CD8-positive, alpha-beta memory T cell (primary cell): ENCODE data around the gene ZFHX2. TPM values are rescaled to one million over a fixed set of nuclear protein-coding genes. Genes with fewer than 3 reads are reported as not detected.

Experiments used
- CTCF ChIA-PET: fragments of 350-600 bp; sonication (Branson Sonifier 250); formaldehyde crosslinking; loops from one replicate; lab custom pipeline; 2021; ENCODE audit warnings: antibody characterized with exemption; lab: Charles Lee
- POLR2A ChIA-PET: fragments of 350-600 bp; sonication (Branson Sonifier 250); formaldehyde crosslinking; loops from one replicate; lab custom pipeline; 2021; ENCODE audit warnings: antibody characterized with exemption; lab: Charles Lee
- DNase-seq, 5 donors: peaks; one replicate each; pipeline versions ENCODE4 v3.0.0 to v3.0.0-alpha.2; 2020 to 2022; ENCODE audit warnings: mixed read lengths in 1 of 5
- H3K27ac ChIP-seq: one replicate; pipeline ENCODE4 v1.7.0; 2013; ENCODE audit warnings: low read depth, mild to moderate bottlenecking, low read length, moderate library complexity
- H3K27me3 ChIP-seq: 2 replicates; pipeline ENCODE4 v1.7.0; 2013; ENCODE audit warnings: low read length, mild to moderate bottlenecking; ENCODE audit not compliant: insufficient read depth, poor library complexity, severe bottlenecking
- H3K36me3 ChIP-seq: 2 replicates; pipeline ENCODE4 v1.7.0; 2013; ENCODE audit warnings: mild to moderate bottlenecking, low read length, moderate library complexity; ENCODE audit not compliant: insufficient read depth
- H3K4me1 ChIP-seq: 2 replicates; pipeline ENCODE4 v1.7.0; 2013; ENCODE audit warnings: mild to moderate bottlenecking, low read length, moderate library complexity; ENCODE audit not compliant: insufficient read depth
- H3K4me3 ChIP-seq: 2 replicates; pipeline ENCODE4 v1.7.0; 2013; ENCODE audit warnings: mild to moderate bottlenecking, low read length
- H3K9me3 ChIP-seq: 2 replicates; pipeline ENCODE4 v1.7.0; 2013; ENCODE audit warnings: mild to moderate bottlenecking, low read length
- H3K27ac Mint-ChIP-seq, 8 donors: one replicate each; pipeline ENCODE4 v1.8.0; 2020 to 2021; ENCODE audit warnings: mixed read lengths in 8 of 8, mild to moderate bottlenecking in 6 of 8, inconsistent platforms in 3 of 8, moderate library complexity in 3 of 8
- H3K27me3 Mint-ChIP-seq, 2 donors: one replicate each; pipeline ENCODE4 v1.8.0; 2020 to 2021; ENCODE audit warnings: mixed read lengths in 2 of 2, mild to moderate bottlenecking in 1 of 2, moderate library complexity in 1 of 2
- H3K36me3 Mint-ChIP-seq, 3 donors: one replicate each; pipeline ENCODE4 v1.8.0; 2020 to 2021; ENCODE audit warnings: mixed read lengths in 3 of 3, inconsistent platforms in 1 of 3, mild to moderate bottlenecking in 1 of 3
- H3K4me1 Mint-ChIP-seq, 3 donors: one replicate each; pipeline ENCODE4 v1.8.0; 2020 to 2021; ENCODE audit warnings: mixed read lengths in 3 of 3, inconsistent platforms in 1 of 3, mild to moderate bottlenecking in 1 of 3
- H3K4me3 Mint-ChIP-seq, 7 donors: one replicate each; pipeline ENCODE4 v1.8.0; 2020 to 2021; ENCODE audit warnings: mixed read lengths in 7 of 7, mild to moderate bottlenecking in 6 of 7, moderate library complexity in 4 of 7, inconsistent platforms in 2 of 7
- H3K9me3 Mint-ChIP-seq, 5 donors: one replicate each; pipeline ENCODE4 v1.8.0; 2020 to 2022; ENCODE audit warnings: mixed read lengths in 5 of 5, mild to moderate bottlenecking in 3 of 5, moderate library complexity in 2 of 5, inconsistent platforms in 1 of 5
- polyA plus RNA-seq: library from polyadenylated mRNA; unstranded; fragments of 300-500 nt; fragmentation: Illumina TruSeq; gene quantifications from one replicate; pipeline ENCODE4 v1.2.3, GENCODE V29; 2021
- total RNA-seq, 2 experiments: library from RNA; stranded (reverse); gene quantifications; one replicate each; pipeline ENCODE4 v1.2.3, GENCODE V29; 2021

ZFHX2 gene
- total and polyA plus RNA-seq, 3 experiments from 2014 or later: 2.4 to 2.5 TPM; not detected in 1

DNA sequence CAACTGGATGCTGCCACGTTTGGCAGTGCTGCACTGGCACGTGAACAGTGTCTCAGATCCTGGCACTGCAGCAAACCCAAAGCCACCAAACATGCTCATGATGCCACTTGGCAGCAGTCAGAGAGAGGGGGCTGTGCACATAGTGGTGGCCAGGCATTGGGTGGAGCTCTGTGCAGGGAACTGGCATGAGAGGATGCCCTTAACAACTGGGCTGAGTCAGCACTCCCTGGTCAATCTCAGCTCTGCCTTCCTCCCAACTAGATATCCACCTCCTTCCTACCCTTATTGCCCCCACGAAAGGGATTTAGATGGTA, 37.0 kb downstream of the ZFHX2 start:
- Histone ChIP-seq H3K4me1 (peaks cover 6% of the 10 kb centered on the region), H3K27me3 (no peaks in the 10 kb centered on the region), H3K36me3 (no peaks in the 10 kb centered on the region), H3K9me3 (no peaks in the 10 kb centered on the region), H3K27ac (no peak overlapping the region), H3K4me3 (no peak overlapping the region)
- DNase-seq: no peak
- Mint-ChIP-seq H3K27ac (peak overlapping the region in 2 of 8 donors; percentile 35 to 58), H3K27me3 (peaks cover 0 to 2% of the 10 kb centered on the region in 2 donors), H3K36me3 (peaks cover 1 to 11% (median 2%) of the 10 kb centered on the region in 3 donors), H3K4me3 (no peak overlapping the region), H3K4me1 (peaks cover 3 to 11% (median 5%) of the 10 kb centered on the region in 3 donors), H3K9me3 (no peaks in the 10 kb centered on the region)
- CTCF ChIA-PET: interaction anchor here (1.7 kb wide), 1 partner anchor 15 kb away, joined by 4 read pairs; no protein-coding TSS in a partner anchor
- POLR2A ChIA-PET: interaction anchor here (0.5 kb wide), 1 partner anchor 9 kb away, joined by 4 read pairs; no protein-coding TSS in a partner anchor

DNA sequence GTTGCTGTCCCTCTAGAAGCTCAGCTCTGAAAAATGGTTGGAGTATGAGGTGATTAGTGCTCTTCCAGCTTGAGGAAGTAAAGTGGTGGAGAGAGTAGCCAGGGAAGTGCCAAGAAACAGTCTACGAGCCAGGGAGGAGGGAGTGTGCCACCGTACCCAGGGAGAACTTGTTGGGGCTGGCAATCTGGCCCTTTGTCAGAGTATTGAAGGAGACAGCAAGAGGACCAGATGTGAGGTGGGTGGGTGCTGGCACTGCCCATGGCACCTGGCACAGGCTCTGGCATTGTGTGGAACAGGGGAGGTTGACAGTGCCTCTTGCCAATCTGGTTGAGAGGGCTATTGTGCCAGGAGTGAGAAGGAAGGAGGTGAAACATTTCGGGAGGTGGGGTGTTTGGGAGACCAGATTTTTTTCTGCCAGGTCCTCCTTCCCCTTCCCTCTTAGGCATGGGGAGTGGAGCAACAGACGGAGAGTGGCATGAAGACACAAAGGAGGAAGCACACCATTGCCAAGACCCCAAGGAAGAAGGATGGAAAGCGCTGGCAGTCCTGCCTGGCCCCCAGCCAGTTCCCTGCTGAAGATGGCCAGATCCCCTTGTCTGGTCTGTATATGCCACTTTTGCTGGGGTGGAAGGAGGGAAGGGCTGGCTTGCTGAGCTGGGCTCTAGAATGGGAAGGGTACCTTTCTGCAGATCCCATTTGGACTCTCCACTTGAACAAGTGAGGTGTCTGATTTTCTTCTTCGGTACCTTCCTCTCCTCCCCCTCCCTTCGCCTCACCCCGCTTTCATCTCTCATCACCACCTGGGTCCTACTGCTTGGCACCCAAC, 37.5 kb downstream of the ZFHX2 start:
- H3K4me3 Mint-ChIP-seq: no peak overlapping the region

DNA sequence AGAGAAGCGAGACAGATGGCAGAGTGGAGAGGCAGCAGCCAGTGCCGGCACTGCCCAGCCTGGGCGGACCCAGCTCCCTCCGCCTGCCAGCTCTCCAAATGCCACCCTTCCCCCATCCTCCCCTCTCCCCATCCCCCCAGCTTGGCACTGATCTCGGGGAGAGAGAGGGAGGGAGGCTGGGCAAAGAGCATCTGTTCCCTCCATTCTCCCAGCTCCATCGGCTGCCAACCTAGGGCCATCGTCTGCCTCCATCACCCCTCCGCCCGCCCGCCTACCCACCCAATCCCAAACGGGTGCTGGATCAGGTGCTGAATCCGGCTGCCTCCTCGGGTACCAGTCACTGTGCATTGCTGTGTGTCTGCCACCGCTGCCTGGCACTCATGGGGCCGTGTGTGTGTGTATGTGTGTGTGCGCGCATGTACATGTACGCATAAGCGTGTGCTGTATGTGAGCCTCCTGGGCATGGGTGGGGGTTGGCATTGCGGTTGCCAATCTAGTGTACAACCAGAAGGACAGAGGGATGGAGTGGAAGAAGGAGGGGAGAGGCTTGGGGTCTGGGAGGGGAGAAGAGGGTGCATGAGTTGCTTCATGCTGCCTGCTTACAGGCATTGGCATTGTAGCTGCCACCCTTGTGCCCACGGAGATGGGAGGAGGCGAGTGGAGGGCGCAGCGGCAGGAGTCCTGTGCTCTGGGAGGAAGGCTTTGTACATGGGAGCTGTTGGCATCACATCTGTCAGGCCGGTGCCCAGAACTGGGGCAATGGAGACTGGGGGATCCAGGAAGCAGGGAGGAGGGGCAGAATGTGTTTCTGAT, 38.4 kb downstream of the ZFHX2 start:
- ChIA-PET CTCF (interaction anchor here (1.7 kb wide), 1 partner anchor 16 kb away, joined by 4 read pairs; no protein-coding TSS in a partner anchor), POLR2A (no interaction called here)
- H3K9me3 Mint-ChIP-seq: no peaks in the 10 kb centered on the region
- no peak overlapping the region for H3K27ac Mint-ChIP-seq
- peaks cover 2 to 11% (median 4%) of the 10 kb centered on the region in 3 donors for H3K36me3 Mint-ChIP-seq
- Histone ChIP-seq H3K9me3 (no peaks in the 10 kb centered on the region), H3K27ac (no peak overlapping the region), H3K4me1 (peaks cover 6% of the 10 kb centered on the region), H3K27me3 (no peaks in the 10 kb centered on the region), H3K4me3 (no peak overlapping the region), H3K36me3 (no peaks in the 10 kb centered on the region)
- no peak for DNase-seq
- peaks cover 0 to 2% of the 10 kb centered on the region in 2 donors for H3K27me3 Mint-ChIP-seq
- H3K4me3 Mint-ChIP-seq: peak overlapping the region in 1 of 7 donors; percentile 16
- H3K4me1 Mint-ChIP-seq: peaks cover 3 to 11% (median 5%) of the 10 kb centered on the region in 3 donors

More for the DNA sequence above, 37.5 kb downstream of the ZFHX2 start:
- POLR2A ChIA-PET: no interaction called here
- DNase-seq: no peak
- Mint-ChIP-seq H3K4me1 (peaks cover 3 to 11% (median 5%) of the 10 kb centered on the region in 3 donors), H3K9me3 (no peaks in the 10 kb centered on the region), H3K27me3 (peaks cover 0 to 2% of the 10 kb centered on the region in 2 donors), H3K27ac (no peak overlapping the region), H3K36me3 (peaks cover 2 to 11% (median 4%) of the 10 kb centered on the region in 3 donors)
- CTCF ChIA-PET: interaction anchor here (1.7 kb wide), 1 partner anchor 16 kb away, joined by 4 read pairs; no protein-coding TSS in a partner anchor
- H3K4me1 ChIP-seq: peaks cover 6% of the 10 kb centered on the region
- H3K27me3 ChIP-seq: no peaks in the 10 kb centered on the region
- no peaks in the 10 kb centered on the region for H3K9me3 ChIP-seq
- H3K36me3 ChIP-seq: no peaks in the 10 kb centered on the region
- no peak overlapping the region for H3K4me3 ChIP-seq
- H3K27ac ChIP-seq: no peak overlapping the region

DNA sequence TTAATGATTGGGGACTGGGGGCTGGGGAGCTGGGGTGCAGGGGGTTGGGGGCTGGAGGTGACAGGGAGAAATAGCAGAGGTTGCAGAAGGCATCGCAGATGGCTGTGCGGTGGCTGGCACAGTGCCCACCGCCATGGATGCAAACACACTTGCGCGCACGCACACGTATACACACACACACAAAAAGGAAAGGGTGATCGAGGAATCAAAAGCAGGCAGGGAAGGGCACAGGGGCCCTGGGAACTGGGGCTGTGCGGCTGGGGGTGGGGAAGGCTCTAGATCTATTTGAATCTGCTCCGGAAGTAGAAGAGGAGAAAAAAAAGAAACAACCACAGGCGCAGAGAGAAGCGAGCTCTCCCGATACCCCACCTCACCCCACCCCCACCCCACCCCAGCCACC, 39.4 kb downstream of the ZFHX2 start:
- H3K27ac Mint-ChIP-seq: peak overlapping the region in 3 of 8 donors; percentile 47 to 69 (median 68)
- H3K36me3 Mint-ChIP-seq: peaks cover 2 to 18% (median 4%) of the 10 kb centered on the region in 3 donors
- Histone ChIP-seq H3K4me3 (no peak overlapping the region), H3K4me1 (peaks cover 6% of the 10 kb centered on the region), H3K36me3 (no peaks in the 10 kb centered on the region), H3K27ac (no peak overlapping the region), H3K9me3 (no peaks in the 10 kb centered on the region), H3K27me3 (no peaks in the 10 kb centered on the region)
- DNase-seq: peak in 1 of 5 donors; percentile 24
- H3K27me3 Mint-ChIP-seq: peaks cover 0 to 2% of the 10 kb centered on the region in 2 donors
- H3K4me3 Mint-ChIP-seq: peak overlapping the region in 6 of 7 donors; percentile 36 to 76 (median 68)
- ChIA-PET POLR2A (no interaction called here), CTCF (no interaction called here)
- peaks cover 3 to 11% (median 5%) of the 10 kb centered on the region in 3 donors for H3K4me1 Mint-ChIP-seq
- no peaks in the 10 kb centered on the region for H3K9me3 Mint-ChIP-seq

DNA sequence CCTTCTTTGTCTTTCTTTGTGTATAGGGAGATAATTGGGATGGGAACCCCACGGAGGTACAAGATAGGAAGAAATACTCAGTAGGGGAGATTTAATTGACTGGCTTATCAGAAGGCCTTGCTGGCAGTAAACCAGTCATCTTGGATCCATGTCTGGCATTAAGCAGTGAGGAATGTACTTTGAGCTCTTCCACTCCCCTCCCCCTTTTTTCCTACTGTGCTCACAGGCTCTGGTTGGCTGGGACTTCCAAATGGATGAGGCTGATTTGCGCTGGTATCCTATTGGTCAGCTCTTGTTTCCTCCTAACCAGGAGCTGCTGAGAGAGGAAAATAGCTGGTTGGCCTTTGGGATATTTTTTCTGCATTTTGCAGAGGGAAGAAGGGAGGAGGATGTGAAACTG, 57.3 kb downstream of the ZFHX2 start:
- peaks cover 0 to 22% (median 6%) of the 10 kb centered on the region in 3 donors for H3K36me3 Mint-ChIP-seq
- Histone ChIP-seq H3K4me3 (no peak overlapping the region), H3K9me3 (no peaks in the 10 kb centered on the region), H3K36me3 (no peaks in the 10 kb centered on the region), H3K27ac (no peak overlapping the region), H3K27me3 (no peaks in the 10 kb centered on the region), H3K4me1 (no peaks in the 10 kb centered on the region)
- ChIA-PET CTCF (no interaction called here), POLR2A (no interaction called here)
- no peaks in the 10 kb centered on the region for H3K9me3 Mint-ChIP-seq
- H3K27me3 Mint-ChIP-seq: no peaks in the 10 kb centered on the region
- no peak for DNase-seq
- H3K27ac Mint-ChIP-seq: peak overlapping the region in 1 of 8 donors; percentile 19
- H3K4me1 Mint-ChIP-seq: no peaks in the 10 kb centered on the region
- H3K4me3 Mint-ChIP-seq: no peak overlapping the region

DNA sequence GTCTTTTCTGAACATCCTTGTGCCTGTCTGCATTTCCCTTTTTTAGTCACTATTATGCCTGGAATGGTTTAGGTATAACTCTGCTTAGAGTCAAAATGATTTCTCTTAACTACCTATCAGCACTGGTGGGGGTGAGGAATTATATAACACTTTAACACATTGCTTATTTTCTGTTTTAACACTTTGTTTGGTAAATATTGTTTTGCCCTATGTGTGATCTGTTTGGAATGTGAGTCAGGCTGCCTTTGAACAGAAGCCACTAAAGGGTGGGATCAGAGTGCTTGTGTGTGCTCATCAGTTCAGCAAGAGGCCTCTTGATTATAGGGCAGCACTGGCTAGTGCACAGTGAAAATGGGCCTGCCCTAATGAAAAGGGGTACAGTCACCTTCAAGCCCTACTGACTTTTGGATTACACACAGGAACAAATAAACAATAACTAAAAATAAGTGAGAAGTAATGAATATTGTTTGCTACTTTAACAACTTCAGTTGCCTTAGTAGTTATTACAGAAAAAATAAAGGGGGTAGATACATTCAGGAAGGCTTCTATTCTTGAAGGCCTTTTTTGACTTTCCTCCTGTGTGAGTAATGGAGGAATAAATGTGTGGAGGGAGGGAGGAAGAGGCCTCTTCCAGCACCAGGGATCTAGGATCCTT, 58.8 kb downstream of the ZFHX2 start:
- H3K4me1 Mint-ChIP-seq: no peaks in the 10 kb centered on the region
- ChIA-PET CTCF (no interaction called here), POLR2A (no interaction called here)
- Histone ChIP-seq H3K36me3 (no peaks in the 10 kb centered on the region), H3K9me3 (no peaks in the 10 kb centered on the region), H3K27me3 (no peaks in the 10 kb centered on the region), H3K27ac (no peak overlapping the region), H3K4me3 (no peak overlapping the region), H3K4me1 (no peaks in the 10 kb centered on the region)
- no peaks in the 10 kb centered on the region for H3K27me3 Mint-ChIP-seq
- no peak overlapping the region for H3K4me3 Mint-ChIP-seq
- no peaks in the 10 kb centered on the region for H3K9me3 Mint-ChIP-seq
- DNase-seq: no peak
- H3K36me3 Mint-ChIP-seq: peaks cover 0 to 32% (median 6%) of the 10 kb centered on the region in 3 donors
- peak overlapping the region in 2 of 8 donors; percentile 10 to 39 for H3K27ac Mint-ChIP-seq

DNA sequence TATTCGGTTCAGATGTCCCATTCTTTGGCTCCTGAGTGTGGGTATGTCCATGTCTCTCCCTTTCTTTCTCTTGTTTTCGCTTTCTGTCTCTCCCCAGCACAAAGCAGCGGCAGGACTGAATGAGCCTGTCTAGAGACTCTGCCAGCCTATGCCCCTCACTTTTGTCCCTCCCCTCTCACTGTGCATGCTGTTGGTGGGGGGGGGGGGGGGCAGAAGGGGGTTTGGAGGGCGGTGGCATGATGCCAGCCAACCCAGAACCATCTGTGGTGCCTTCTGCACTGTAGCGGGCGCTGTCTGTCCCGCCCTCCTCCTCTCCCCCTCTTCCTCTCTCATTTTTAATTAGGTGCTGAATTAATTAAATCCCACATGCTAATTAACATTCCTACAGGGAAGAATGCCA, 64.3 kb downstream of the ZFHX2 start:
- Mint-ChIP-seq H3K27me3 (no peaks in the 10 kb centered on the region), H3K27ac (no peak overlapping the region), H3K36me3 (peaks cover 0 to 59% (median 18%) of the 10 kb centered on the region in 3 donors), H3K4me1 (no peaks in the 10 kb centered on the region), H3K9me3 (no peaks in the 10 kb centered on the region), H3K4me3 (no peak overlapping the region)
- no peaks in the 10 kb centered on the region for H3K4me1 ChIP-seq
- H3K4me3 ChIP-seq: no peak overlapping the region
- H3K27me3 ChIP-seq: no peaks in the 10 kb centered on the region
- CTCF ChIA-PET: no interaction called here
- H3K36me3 ChIP-seq: no peaks in the 10 kb centered on the region
- no peak overlapping the region for H3K27ac ChIP-seq
- POLR2A ChIA-PET: no interaction called here
- no peaks in the 10 kb centered on the region for H3K9me3 ChIP-seq
- DNase-seq: no peak
